ENCODE results near the gene MEP1A. TPM values are rescaled to one million over a fixed set of nuclear protein-coding genes. Genes with fewer than 3 reads are reported as not detected.

Gene MEP1A
- total and polyA plus RNA-seq, 10 donors = 0.09 to 0.94 (median 0.22) TPM; not detected in 3

DNA sequence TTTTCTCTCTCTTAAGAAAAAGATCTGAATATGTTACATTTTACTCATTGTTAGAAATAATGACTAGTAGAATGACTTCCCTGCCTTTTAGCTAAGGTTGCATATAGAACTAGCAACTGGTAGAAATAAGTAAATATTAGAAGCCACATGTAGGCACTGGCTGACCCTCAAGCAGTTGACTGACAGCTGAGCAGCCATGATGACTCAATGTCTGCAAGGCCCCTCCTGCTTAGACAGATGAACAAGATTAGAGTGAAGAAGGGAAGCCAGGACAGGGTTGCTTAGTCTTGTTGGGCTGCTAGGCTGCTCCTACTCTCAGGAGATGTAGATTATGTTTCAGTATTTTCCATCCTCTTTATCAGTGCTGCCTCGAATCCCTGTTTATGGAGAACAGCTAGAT lies 6.5 kb downstream of the MEP1A start:
- Histone ChIP-seq H3K36me3 (no peaks in the 10 kb centered on the region), H3K4me3 (no peak overlapping the region), H3K4me1 (no peaks in the 10 kb centered on the region), H3K27ac (no peak overlapping the region), H3K9me3 (no peaks in the 10 kb centered on the region), H3K27me3 (replicated peaks in 1 of 7) (no peaks in the 10 kb centered on the region)
- intact Hi-C loops (cut with DNase I; ENCODE audit: low total_unique reads) = no loop called here
- 58 to 90% (median 69%) methylated on average over 1 of the region's 1 CpG for WGBS, 5 donors
- TF ChIP-seq POLR2A (IDR thresholded peaks at IDR 0.05) = no peak
- TF ChIP-seq, protein P1, sequence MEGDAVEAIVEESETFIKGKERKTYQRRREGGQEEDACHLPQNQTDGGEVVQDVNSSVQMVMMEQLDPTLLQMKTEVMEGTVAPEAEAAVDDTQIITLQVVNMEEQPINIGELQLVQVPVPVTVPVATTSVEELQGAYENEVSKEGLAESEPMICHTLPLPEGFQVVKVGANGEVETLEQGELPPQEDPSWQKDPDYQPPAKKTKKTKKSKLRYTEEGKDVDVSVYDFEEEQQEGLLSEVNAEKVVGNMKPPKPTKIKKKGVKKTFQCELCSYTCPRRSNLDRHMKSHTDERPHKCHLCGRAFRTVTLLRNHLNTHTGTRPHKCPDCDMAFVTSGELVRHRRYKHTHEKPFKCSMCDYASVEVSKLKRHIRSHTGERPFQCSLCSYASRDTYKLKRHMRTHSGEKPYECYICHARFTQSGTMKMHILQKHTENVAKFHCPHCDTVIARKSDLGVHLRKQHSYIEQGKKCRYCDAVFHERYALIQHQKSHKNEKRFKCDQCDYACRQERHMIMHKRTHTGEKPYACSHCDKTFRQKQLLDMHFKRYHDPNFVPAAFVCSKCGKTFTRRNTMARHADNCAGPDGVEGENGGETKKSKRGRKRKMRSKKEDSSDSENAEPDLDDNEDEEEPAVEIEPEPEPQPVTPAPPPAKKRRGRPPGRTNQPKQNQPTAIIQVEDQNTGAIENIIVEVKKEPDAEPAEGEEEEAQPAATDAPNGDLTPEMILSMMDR (IDR thresholded peaks at IDR 0.05 in 8 of 11, conservative IDR thresholded peaks at IDR 0.05 in 3 of 11) = no peak
- no peak for TF ChIP-seq POLR2AphosphoS5 (IDR thresholded peaks at IDR 0.05)
- DNase-seq = no peak

DNA sequence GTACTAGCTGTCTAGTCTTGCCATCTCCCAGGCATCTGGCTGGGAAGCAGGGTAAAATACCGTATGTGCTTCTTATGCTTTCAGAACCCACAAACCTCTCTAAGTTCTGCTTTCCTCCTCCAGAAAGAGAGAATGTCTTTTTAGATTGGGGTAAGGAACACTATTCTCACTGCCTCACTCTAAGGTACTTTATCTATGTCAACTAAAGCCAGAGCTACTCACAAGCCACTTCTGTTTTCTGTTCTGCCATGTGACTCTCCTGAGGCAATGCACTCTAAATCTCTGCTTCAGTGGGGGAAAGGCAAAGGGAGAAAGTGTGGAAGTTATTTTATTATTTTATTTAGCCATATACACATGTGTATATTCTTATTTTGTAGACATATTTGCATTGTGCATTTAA lies 15.6 kb downstream of the MEP1A start:
- intact Hi-C loops (cut with DNase I; ENCODE audit: low total_unique reads) = no loop called here

DNA sequence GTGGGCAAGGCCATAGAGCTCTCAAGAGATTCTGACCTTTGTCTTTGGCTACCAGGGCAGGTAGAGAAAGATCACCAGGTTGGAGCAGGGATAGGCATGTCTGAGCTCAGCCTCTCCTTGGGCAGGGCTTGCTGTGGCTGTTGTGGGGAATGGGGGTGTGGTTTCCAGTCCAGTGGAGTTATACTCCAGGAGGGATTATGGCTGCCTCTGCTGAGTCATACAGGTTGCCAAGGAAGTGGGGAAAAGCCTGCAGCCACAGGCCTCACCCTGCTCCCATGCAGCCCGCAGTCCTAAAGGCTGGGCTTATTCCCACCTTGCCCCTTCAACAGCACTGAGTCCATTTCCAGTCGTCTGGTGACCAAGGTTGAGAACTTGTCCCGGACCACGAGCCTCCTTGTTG lies 21.9 kb downstream of the MEP1A start:
- Histone ChIP-seq H3K9me3 (no peaks in the 10 kb centered on the region), H3K4me1 (no peaks in the 10 kb centered on the region), H3K27me3 (replicated peaks in 1 of 7) (peaks cover 0 to 10% (median 0%) of the 10 kb centered on the region in 7 donors), H3K4me3 (no peak overlapping the region), H3K36me3 (no peaks in the 10 kb centered on the region), H3K27ac (no peak overlapping the region)
- intact Hi-C loops (cut with DNase I; ENCODE audit: low total_unique reads) = no loop called here
- no peak for TF ChIP-seq POLR2AphosphoS5 (IDR thresholded peaks at IDR 0.05)
- no peak for DNase-seq
- WGBS, 5 donors = 51 to 64% (median 61%) methylated on average over 4 of the region's 4 CpGs

More for the DNA sequence above, 15.6 kb downstream of the MEP1A start:
- Histone ChIP-seq H3K4me3 (no peak overlapping the region), H3K36me3 (no peaks in the 10 kb centered on the region), H3K9me3 (no peaks in the 10 kb centered on the region), H3K27me3 (replicated peaks in 1 of 7) (peaks cover 0 to 6% (median 0%) of the 10 kb centered on the region in 7 donors), H3K4me1 (no peaks in the 10 kb centered on the region), H3K27ac (no peak overlapping the region)
- WGBS, 5 donors = 7 to 48% (median 23%) methylated on average over 1 of the region's 1 CpG
- no peak for DNase-seq
- TF ChIP-seq, protein P1 (IDR thresholded peaks at IDR 0.05 in 8 of 11, conservative IDR thresholded peaks at IDR 0.05 in 3 of 11) = no peak
- TF ChIP-seq POLR2AphosphoS5 (IDR thresholded peaks at IDR 0.05) (no peak), POLR2A (IDR thresholded peaks at IDR 0.05) (no peak)

DNA sequence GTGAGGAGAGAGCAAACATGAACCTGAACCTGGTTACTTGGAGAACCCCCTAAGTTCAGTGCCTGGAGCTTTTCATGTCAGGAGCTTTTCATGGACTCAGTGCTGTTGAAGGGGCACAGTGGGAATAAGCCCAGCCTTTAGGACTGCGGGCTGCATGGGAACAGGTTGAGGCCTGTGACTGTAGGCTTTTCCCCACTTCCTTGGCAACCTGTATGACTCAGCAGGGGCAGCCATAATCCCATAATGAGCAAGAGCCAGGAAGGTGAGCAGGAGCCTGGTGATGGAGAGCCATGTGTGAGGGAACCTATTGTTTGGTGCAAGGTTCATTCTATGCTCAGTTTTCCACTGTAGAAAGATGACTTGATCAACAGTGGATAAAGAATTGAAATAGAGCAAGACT lies 23.4 kb downstream of the MEP1A start:
- intact Hi-C loops (cut with DNase I; ENCODE audit: low total_unique reads) = no loop called here
- no peak overlapping the region for H3K4me3 ChIP-seq
- H3K27me3 ChIP-seq (replicated peaks in 1 of 7) = peaks cover 0 to 10% (median 0%) of the 10 kb centered on the region in 7 donors
- DNase-seq = no peak
- H3K9me3 ChIP-seq = no peaks in the 10 kb centered on the region
- H3K27ac ChIP-seq = no peak overlapping the region
- H3K36me3 ChIP-seq = no peaks in the 10 kb centered on the region
- 92 to 100% (median 95%) methylated on average over 1 of the region's 1 CpG for WGBS, 5 donors
- no peaks in the 10 kb centered on the region for H3K4me1 ChIP-seq
- TF ChIP-seq POLR2AphosphoS5 (IDR thresholded peaks at IDR 0.05) = no peak
- no peak for TF ChIP-seq POLR2A (IDR thresholded peaks at IDR 0.05)
- TF ChIP-seq, protein P1 (IDR thresholded peaks at IDR 0.05 in 8 of 11, conservative IDR thresholded peaks at IDR 0.05 in 3 of 11) = no peak

DNA sequence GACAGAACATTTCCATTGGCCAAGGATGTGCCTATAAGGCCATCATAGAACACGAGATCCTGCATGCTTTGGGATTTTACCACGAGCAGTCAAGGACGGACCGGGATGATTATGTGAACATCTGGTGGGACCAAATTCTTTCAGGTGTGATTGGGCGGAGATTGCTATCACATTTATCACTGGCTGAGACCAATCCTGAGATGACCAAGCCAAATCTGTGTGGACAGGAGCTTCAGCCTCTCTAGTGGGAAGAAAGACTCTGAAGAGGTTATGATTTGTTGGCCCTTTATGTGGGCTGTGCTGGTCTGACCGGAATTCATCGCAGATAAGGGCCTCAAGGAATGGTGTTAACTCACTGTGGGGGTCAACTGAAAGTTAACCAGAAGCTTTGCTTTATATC lies 26.4 kb downstream of the MEP1A start:
- no peak for TF ChIP-seq POLR2AphosphoS5 (IDR thresholded peaks at IDR 0.05)
- TF ChIP-seq, protein P1 (IDR thresholded peaks at IDR 0.05 in 8 of 11, conservative IDR thresholded peaks at IDR 0.05 in 3 of 11) = no peak
- no peak for TF ChIP-seq POLR2A (IDR thresholded peaks at IDR 0.05)
- Histone ChIP-seq H3K4me1 (no peaks in the 10 kb centered on the region), H3K27ac (no peak overlapping the region), H3K9me3 (no peaks in the 10 kb centered on the region), H3K4me3 (no peak overlapping the region), H3K27me3 (replicated peaks in 1 of 7) (peaks cover 0 to 10% (median 0%) of the 10 kb centered on the region in 7 donors), H3K36me3 (no peaks in the 10 kb centered on the region)
- 82 to 95% (median 92%) methylated on average over 7 of the region's 7 CpGs for WGBS, 5 donors
- intact Hi-C loops (cut with DNase I; ENCODE audit: low total_unique reads) = no loop called here
- no peak for DNase-seq

All from spleen (tissue), 11 donors.